GM18502 (cell line): ENCODE measurements around the gene PLEKHB2.
A peak's percentile ranks its signal among the peaks of the same experiment; 100 is the strongest.
"Not testable (repeated sequence)": the region's sequence is repeated elsewhere in the genome, so short reads cannot be mapped to it uniquely, and the experiment has no call there.

Experiments
- ATAC-seq: cut with Tn5 transposase; IDR thresholded peaks from one replicate; pipeline ENCODE4 v1.9.1; 2021; ENCODE audit warnings: mild to moderate bottlenecking; ENCODE audit not compliant: unreplicated experiment, poor library complexity

PLEKHB2 gene

DNA sequence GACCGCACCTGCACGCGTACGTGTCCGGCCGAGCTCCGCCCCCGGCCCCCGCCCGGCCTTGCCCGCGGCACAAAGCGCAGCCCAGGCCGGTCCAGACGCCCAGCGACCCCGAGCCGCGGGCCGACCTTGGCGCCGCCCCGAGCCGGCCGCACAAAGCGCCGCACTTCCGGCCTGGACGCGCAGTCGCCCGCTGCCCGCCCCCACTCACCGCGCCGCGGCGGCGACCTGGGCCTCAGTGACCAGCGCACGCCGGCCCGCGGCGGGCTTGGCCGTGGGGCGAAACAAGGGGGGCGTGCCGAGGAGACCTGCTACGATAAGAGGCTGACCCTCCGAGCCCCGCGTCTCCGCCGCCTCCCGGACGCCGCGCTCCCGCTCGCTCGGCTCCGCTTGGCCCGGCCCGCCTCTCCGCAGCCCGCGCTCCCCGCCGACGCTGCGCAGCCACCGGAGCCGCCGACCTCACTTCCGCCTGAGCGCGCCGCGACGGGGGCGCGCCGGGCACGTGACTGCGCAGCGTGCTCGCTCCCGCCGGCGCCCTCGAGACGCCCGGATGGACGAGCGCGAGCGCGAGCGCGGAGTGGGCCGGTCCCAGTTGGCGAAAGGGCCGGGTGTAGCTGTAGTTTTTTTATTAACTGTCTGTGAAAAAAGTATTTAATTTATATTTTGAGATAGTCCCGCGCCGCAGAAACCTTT is 12.0 kb upstream of the PLEKHB2 start, which contains the start of gene FAM168B:
TSS of gene FAM168B (minus strand) at position 455 of the 690 bp plus-strand sequence. CDS start 10,814 bp downstream, outside the sequence.
- peak; percentile 81 for ATAC-seq

DNA sequence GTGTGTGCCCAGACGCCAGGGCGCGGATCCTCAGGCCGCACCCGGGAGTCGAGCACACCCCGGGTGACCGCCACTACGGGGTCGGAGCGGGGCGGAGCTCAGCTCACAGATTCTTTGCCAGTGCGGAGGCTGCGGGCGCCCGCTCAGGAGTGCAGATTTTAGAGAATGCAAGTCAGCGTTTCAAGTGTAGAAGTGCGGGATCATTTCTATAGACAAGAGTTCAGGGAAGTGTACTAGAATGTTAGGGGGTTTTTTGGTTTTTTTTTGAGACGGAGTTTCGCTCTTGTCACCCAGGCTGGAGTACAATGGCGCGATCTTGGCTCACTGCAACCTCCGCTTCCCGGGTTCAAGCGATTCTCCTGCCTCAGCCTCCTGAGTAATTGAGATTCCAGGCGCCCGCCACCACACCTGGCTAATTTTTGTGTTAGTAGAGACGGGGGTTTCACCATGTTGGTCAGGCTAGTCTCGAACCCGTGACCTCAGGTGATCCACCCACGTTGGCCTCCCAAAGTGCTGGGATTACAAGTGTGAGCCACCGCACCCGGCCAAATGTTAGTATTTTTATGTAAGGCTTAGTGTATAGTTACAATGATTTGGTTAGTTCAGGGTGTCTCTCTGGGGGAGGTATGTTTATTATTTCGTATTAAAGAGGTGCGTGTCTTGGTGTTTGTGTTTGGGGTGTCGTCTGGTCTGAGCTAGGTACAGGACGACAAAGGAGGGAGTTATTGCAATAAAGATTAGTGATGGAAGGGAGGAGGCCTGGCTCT is 11.3 kb upstream of the PLEKHB2 start:
- peak; percentile 74 for ATAC-seq

DNA sequence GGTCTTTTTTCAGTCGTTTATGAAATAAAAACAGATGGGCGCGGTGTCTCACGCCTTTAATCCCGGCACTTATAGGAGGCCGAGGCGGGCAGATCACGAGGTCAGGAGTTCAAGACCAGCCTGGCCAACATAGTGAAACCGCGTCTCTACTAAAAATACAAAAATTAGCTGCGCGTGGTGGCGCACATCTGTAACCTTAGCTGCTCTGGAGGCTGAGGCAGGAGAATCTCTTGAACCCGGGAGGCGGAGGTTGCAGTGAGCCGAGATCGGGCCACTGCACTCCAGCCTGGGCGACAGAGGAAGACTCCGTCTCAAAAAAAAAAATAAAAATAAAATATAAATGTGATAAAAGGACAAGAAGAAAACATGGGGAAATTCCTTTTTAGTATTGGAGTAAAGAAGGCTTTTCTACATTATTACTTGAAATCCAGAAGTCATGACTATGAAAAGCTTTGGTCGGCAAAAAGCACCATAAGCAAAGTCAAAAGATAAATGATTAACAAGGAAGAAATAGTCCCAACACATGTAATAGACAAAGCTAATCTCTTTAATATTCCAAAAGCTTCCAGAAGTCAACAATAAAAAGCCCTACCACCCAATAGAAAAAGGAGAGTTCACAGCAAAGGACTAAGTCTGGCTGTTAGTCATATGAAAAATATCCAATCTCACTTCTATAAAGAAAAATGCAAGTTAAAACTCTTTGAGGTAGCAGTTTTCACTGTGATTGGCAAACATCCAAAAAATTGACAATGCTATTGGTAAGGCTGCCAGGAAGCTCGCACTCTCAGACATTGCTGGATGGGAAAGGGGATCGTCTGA is 10.5 kb upstream of the PLEKHB2 start:
- ATAC-seq, result no peak

DNA sequence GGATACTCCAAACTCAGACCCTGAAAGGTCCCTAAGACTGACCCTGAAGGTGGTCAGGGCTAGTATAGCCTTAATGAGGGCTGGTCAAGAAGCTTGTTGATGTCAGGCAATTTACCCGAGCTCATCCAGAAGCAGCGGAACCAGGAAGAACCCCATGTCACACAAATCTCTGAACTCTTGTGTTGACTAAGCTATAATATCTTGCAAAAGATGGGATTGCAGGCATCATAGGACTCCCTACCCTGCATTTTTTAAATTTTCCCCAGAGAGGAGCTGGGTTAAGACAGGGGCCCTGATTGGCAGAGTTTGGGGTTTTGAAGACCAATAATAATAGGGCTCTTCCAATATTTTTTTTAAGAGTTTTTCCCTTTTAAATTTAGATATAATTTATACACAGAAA is 2.0 kb upstream of the PLEKHB2 start:
- ATAC-seq, result no peak

DNA sequence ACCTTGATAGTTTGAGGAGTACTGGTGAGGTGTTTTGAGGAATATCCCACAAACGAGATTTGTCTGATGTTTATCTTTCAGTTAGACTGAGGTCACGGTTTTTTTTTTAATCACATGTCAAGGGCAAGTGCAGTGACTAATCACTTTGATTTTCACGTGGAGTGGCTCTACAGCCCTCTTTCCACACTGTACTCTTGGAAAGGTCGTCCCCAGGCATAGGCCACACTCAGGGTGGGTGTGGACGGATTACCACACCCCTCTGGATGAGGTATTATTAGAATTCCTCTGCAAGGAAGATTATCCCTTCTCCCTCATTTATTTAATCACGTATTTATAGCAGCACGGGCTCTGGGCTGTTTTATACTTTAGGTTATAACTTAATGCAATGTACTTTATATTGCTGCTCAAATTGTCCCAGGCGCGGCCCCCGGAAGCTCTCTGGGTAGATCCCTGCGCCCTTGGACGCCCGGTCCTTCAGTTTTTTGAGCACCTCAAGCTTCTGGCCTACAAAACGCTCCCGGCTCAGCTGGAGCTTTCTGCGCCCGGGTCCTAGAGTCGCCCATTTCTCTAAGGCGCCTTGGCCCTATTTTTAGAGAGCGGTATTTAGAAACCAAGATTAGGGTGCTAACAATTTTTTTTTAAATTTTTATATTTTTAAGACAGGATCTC is 515 bp upstream of the PLEKHB2 start:
- ATAC-seq, result peak; percentile 75

DNA sequence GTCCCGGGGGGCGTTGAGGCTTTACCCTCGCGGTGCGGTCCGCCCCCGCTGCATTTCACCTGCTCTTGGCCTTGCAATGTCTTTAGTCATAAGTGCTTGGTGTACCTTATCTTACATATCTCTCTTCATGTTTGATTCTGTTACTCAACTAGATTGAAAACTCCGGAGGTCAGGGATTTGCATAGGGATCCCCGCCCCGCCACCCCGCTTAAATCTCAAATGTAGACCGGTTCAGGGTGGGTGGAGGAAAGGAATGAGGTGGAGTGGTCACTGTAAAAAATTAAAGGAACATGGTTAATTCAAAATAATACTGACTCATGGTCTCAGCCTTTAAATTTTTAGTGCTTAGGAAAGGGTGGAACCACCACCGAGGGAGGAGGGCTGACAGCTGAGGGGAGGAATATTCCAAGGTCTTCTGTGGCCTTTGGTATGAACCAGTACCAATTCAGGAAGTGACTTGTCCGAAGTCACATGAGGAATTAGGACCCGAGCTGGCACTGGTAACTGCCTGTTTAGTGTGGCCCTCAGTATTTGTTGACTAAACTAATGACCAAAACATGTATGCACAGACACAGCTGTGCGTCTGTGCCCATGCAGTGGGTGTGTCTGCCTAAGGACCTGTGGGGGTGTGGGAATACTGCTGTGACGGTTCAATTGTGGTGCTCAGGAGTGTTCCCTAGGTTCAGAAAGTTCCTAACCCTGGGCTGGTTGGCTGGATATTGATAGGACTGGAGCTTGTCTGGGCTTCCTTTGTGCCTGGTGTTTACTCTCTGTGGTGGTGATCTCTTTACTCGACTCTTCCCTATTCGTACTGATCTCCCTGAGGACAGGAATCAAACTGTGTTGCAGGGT is 1.0 kb downstream of the PLEKHB2 start:
- ATAC-seq, result peak; percentile 51

DNA sequence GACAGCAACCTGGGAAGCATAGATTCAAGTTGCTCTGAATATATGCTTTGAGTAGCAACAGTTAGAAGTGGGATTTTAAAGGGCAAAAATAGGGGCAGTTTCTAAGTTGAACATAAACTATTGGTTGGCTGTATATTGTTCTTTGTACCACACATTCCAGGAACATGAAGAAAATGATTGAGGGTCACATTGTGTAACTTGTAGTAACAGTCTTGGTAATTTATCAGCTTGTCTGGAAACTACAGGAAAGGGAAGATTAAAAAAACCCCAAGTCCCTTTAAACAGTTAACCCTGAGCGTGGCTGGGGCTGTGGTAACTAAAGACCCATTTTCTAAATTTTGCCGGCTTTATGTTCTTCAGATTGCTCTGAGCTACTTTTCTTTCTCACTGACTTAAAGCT is 7.4 kb downstream of the PLEKHB2 start:
- no peak for ATAC-seq

DNA sequence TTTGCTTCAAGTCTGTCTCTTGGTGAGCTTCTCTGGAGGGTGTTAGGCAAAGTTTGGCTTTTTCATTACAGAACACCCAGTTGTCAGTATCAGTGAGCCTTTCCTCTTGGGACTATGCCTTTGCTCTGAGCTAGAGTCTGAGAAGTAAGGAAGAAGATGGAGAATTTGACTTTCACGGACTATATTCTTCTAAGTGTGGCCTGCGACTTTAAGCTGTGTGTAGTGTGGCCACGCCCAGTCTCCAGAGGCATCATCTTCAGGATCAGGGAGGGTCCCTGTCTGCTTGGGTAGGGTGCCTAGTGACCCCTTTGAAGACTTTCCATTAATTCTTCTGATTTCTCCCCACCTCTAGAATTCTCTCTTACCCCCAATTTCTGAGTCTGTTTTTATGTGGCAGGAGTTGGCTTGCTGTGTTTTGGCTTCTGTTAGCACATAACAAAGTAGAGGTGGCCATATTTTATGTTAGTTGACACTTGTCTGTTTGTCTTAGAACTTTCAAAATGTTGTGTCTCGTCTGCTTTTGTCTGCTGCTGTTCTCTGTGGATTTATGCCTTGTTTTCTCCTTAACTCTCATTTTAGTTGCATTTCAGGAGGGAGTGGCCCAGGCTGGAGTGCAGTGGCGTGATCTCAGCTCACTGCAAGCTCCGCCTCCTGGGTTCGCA is 8.6 kb downstream of the PLEKHB2 start:
- no peak for ATAC-seq

DNA sequence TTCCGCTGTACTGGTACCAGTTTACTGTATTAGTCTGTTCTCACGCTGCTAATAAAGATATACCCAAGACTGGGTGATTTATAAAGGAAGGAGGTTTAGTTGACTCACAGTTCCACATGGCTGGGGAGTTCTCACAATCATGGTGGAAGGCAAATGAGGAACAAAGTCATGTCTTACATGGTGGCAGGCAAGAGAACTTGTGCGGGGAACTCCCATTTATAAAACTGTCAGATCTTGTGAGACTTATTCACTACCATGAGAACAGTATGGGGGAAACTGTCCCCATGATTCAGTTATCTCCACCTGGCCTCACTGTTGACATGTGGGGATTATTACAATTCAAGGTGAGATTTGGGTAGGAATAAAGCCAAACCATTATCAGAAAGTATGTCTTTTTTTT is 9.8 kb downstream of the PLEKHB2 start:
- ATAC-seq, result not testable (repeated sequence)

DNA sequence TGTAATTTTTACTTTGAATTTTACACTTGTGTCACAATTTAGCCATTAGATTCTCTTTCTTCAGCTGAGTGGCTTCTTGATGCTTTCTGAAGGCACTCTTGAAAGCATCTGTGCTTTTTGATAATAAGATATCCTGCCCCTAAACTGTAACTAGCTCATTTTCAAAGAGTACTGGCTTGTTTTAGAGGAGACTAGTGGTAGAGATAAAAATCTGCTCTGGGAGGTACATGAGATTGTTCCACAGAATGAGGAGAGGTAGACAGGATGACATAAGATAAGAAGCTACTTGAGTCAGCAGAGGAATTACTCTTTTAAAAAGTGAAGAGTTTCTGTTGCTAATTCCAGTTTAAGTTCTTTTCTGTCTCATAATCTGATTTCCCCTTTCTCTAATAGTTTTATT is 10.6 kb downstream of the PLEKHB2 start:
- ATAC-seq, result no peak

DNA sequence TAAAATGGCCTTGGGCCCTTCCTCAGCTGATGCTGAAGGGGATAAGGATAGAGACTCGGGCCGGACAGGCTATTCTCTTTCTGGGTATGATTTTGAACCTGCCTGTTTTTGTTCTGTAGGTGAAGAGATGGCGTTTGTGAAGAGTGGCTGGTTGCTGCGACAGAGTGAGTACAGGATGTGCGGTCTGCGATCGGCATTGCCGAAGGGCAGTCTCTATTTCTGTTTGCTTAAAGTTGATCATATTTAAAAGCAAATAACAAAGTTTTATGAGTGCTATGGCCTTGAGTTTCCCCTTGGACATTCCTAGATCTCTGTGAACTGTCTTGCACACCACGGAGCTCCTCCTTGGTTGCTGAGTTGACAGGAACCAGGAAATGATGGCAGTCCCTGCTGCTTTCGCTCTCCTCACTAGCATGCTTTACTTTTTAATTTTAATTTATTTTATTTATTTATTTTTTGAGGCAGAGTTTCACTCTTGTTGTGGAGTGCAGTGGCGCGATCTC is 15.7 kb downstream of the PLEKHB2 start:
- ATAC-seq, result no peak

DNA sequence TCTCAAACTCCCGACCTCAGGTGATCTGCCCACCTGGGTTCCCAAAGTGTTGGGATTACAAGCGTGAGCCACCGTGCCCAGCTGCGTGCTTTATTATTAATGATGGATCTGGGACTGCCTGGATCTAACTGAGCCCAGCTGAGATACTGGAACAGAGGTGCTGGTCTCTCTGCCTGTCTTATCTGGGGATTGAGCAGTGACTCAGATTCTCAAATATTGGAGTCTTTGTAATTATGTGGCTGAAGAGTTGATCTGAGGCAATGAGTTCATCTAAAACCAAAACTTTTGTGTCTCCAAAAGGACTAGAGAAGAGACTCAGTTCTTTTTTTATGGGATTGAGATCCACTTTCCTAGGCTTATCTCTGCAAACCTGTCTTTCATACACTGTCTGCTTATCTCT is 16.3 kb downstream of the PLEKHB2 start:
- ATAC-seq, result no peak

DNA sequence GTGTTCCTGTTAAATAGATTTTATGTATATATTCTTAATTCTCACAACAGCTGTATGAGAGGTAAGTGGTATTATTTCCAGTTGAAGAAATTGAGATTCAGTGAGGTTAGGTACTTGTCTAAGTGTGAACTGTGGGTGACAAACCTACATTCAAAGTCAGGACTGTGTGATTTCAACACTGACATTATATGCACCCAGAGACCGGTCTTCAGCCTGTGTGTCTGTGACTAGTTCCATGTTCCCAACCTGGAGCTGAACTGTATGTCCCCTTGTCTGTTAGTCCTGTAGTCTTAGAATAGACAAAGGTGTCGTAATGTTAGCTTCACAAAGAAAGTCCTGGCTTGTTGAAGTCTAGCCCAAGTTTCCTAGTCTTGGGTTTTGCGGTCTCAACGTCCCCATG is 17.4 kb downstream of the PLEKHB2 start:
- no peak for ATAC-seq

DNA sequence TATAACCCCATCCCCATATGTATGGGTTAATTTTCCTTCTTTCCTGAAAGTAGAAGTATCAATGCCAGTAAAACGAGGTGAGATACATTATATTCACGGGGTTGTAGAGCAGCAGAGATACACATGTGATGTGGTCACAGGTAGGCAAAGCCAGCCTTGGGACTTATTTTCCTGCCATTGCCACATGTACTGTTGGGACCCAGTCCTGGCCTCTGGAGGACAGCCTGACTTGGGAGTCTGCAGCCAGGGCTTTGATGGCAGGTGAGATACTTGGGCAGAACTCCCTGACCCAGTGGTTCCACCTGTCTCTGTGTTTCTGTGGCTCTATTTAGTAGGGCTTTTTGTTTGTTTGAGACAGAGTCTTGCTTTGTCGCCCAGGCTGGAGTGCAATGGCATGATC is 18.1 kb downstream of the PLEKHB2 start:
- ATAC-seq, result no peak

DNA sequence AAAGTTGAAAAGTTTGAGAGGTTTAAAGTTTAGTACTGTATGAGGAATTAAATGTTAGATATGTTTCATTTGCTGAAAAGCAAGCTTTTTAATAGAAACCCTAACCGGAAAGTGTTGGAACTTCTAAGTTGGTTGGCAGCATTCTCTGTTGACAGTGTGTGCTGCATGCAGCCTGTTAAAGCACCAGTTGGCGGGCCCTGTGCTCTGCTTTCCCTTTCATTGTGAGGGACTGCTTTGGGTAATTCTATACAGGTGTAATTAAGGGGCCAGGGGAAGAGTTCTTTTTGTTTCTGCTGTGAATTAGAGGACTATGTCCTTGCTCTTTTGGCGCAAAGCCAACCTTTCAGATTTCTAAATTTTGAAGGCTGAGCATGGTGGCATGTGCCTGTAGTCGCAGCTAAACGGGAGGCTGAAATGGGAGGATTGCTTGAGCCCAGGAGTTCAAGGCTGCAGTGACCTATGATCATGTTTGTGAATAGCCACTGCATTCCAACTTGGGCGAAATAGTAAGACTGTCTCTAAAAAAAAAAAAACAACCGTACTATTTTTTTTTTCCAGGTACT is 20.1 kb downstream of the PLEKHB2 start:
- ATAC-seq, result no peak

DNA sequence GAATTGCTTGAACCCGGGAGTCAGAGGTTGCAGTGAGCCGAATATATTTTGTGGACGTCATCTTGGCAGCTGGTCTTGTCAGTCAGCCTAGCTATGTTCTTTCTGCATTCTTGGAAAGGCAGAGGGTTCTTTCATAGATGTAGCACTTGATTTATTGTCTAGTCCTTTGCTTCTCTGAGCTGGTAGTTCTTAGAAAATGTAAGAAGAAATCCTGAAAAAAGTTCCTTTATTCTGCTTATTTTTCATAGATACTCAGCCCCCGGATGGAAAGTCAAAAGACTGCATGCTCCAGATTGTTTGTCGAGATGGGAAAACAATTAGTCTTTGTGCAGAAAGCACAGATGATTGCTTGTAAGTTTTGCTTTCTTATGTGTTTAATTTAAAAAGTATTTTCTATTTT is 21.3 kb downstream of the PLEKHB2 start:
- ATAC-seq, result no peak

DNA sequence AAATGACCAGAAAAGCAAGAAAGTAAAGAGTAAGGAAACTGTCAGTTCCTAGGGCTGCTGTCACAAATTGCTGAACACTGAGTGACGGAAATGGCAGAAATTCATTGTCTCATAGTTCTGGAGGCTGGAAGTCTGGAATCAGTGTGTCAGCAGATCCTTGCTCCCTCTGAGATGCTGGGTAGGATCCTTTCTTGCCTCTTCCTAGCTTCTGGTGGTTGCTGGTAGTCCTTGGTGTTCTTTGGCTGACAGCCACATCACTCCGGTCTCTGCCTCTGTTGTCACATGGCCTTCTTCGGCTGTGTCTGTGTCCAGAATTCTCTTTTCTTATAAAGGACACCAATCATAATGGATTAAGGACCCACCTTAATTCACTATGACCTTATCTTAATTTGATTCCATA is 21.9 kb downstream of the PLEKHB2 start:
- no peak for ATAC-seq

DNA sequence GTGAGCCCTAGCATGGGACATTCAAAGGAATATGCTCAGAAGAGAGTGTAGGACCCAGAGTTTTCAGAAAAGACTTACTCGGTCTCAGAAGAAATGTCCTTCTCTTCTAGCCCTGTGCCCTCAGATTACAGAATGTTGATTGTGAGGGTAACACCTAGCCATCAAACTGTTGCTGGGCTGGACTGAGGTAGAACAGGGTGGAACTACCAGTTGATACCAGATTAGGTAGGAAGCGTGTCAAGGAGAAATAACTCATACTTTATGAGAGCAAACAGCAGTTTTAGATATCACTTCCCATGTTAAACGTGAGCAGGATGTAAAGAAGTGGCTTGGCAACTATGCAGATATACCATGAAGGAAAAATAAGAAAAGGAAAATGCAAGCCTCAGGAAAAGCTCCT is 22.8 kb downstream of the PLEKHB2 start:
- no peak for ATAC-seq

DNA sequence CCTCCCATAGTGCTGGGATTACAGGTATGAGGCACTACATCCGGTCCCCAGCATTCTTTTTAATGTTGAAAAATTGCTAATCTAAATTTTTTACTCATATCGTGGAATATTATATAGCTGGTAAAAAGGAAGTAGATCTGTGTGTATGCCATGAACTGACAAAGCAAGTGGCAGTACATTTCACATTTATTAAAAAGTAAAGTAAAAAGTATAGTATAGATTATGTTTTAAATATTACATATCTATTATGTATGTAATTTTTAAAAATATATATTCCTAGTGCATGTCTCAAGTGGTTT is 25.1 kb downstream of the PLEKHB2 start:
- ATAC-seq, result no peak
